HG02870 (cell line): Measurements from ENCODE around the gene TTF2.
A peak's percentile ranks its signal among the peaks of the same experiment; 100 is the strongest.
"Not testable (repeated sequence)": the region's sequence is repeated elsewhere in the genome, so short reads cannot be mapped to it uniquely, and the experiment has no call there.

Experiments used
- ATAC-seq: cut with Tn5 transposase; IDR thresholded peaks from one replicate; pipeline ENCODE4 v1.9.1; 2021; ENCODE audit warnings: mild to moderate bottlenecking, moderate library complexity; ENCODE audit not compliant: unreplicated experiment

TTF2 gene

DNA sequence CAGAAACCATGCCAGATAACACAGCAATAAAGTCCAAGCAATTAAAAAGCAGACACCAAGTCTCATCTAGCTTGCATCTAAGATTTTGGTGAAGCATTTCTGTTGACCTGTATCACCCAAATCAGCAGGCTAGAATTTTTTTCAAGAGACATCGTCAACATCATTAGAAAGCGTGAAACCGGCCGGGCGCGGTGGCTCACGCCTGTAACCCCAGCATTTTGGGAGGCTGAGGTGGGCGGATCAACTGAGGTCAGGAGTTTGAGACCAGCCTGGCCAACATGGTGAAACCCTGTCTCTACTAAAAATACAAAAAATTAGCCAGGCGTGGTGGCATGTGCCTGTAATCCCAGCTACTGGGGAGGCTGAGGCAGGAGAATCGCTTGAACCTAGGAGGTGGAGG lies 59.0 kb downstream of the TTF2 start:
- ATAC-seq = not testable (repeated sequence)

DNA sequence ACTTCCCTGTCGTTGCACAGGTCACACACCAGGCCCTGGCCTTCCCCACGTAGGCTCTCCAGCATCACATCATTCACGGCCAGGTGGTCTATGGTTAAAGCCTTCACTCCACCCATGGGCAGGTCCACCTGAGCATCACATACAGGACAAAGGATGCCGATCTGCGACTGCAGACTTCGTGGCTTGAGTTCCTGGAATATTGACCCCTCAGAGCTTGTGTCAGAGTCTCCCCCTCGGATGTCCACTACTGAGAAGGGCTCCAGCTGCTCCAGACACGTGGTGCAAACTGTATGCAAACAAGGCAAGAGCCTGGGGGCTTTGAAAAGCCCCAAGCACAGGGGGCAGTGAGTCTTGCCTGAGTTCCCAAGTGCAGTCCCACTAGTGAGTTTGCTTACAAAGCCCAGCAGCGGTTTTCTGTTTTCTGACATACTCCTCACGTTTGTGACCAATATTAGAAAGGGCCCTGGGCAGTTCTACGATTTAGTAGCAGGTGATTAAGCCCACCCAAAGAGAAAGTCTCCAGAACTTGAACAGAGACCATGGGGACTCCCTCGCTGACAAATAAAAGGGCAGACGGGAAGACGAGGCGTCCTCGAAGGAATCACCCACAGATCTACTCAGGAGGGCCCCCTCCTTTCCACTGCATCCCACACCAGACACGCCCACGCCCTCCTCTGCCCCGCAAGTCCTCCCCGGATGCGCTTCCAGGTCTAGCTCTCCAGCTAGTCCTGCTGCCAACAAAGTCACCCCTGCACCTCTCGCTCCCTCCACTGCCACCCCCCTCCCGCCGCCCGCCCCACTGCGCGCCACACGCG lies 60.9 kb downstream of the TTF2 start:
- no peak for ATAC-seq

DNA sequence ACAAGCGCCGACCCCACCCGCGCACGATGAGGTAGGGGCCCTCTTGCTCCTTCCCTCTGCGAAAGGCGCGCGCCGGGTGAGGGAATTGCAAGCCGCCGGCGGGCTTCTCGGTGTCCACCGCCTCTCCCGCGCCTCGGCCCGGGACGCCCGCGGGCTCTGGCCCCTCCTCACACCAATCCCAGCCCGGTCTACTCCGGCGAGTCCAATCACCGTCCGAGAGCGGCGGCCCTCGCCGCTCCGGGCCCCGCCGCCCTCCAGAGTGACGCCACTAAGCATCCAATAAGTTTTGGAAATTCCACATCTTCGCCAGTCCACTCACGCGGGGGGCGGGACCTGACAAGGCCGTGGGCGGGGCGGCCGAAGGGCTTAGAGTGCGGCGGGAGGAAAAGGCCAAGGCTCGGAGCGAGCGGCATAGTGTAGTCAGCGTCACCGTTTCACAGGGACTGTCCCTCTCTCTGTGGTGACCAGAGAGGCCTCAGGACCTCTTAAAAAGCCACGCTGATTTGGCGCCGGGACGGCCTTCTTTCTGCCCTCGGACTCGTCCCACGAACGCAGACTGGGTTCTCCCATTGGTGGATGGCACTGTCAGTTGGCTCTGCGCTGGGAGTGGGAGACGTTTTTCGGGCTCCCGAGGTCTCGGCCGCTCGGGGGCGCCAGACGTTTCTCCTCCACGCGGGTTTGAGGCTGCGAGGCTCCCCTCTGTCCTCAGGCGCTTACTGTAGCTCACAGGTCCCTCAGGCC lies 61.6 kb downstream of the TTF2 start, which contains the start of gene TRIM45:
Gene TRIM45, minus strand, starts transcription at position 161 of the 741 bp plus-strand sequence. CDS start 548 bp downstream, outside the sequence.
- ATAC-seq = peak; percentile 87

DNA sequence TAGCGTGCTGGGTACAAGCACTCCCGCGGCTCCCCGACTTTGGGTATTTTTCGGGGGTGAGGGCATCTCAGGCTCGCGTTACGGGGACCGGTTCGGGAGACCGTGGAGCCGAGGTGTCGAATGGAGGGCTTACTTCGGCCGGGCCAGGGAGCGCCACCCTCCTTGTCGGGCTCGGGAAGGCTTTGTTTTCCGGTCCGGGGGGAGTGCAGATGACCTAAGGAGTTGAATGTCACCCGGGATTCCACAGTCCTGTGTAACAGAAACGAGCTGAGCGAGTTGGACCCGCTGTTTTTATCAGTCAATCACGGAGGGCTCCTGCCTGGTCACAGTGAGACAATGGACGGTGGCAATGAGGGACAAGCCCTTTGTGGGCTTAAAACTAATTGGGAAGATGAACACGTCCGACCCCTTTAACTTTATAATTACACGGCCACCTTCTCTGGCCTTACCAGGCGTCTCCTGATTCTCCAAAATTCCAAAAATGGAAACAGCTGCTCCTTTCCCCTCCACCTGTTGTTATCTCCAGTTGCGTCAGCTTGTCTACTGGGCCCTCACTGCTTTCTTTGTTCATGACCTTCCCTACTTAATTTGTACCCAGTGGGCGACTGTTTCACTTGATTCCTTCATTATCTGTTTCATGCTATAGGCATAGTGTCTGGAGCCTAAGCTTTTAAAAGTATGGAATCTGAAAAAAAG lies 62.4 kb downstream of the TTF2 start:
- ATAC-seq = no peak

DNA sequence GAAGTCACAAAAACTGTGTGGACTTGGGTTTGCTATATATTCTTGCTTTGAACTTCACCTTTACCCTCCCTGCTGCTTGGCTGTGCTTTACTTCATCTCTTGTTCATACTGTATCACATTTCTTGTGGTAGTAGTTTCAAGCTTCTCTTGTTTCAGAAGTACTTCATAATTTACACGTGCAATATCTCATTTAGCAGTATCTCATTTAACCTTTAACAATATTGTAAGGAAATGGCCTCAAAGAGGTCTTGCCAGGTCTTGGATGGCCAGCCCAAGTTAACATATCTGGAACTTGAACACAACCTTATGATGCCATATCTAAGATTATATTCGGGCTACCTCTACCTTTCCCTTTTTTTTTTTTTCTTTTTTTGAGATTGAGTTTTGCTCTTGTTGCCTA lies 63.1 kb downstream of the TTF2 start:
- ATAC-seq = no peak

DNA sequence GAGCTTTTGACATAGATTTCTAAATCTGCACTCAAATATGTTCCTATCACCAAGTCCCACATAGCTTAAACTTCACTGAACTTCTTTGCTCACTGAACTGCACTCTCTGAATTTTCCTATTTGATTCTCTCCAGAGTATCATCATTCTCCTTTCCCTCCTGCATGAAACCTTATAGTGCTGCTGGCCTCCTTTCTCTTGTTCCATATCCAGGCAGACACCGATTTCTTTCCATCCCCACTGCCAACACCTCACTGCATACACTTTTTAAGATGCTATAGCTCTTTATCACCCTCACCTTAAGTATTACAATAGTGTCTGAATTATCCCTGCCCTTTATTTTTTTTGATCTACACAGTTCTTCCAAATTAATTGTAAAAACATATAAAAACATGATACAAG lies 64.5 kb downstream of the TTF2 start:
- ATAC-seq = no peak

DNA sequence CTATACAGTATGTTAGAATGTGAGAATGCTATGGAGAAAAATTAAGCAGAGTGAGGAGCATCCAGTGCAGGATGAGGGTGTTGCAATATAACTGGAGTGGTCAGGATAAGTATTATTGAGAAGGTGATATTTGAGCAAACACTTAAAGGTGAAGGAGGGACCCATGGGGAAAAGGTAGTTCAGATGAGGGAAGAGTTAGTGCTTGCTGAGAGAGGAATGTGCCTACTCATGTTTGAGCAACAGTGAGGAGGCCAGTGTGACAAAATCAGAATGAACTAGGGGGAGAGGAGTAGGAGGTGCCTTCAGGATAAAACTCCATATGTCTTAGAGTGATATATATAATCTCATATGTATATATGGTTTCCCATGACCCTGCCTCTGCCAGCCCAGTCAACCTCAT lies 67.7 kb downstream of the TTF2 start:
- no peak for ATAC-seq

DNA sequence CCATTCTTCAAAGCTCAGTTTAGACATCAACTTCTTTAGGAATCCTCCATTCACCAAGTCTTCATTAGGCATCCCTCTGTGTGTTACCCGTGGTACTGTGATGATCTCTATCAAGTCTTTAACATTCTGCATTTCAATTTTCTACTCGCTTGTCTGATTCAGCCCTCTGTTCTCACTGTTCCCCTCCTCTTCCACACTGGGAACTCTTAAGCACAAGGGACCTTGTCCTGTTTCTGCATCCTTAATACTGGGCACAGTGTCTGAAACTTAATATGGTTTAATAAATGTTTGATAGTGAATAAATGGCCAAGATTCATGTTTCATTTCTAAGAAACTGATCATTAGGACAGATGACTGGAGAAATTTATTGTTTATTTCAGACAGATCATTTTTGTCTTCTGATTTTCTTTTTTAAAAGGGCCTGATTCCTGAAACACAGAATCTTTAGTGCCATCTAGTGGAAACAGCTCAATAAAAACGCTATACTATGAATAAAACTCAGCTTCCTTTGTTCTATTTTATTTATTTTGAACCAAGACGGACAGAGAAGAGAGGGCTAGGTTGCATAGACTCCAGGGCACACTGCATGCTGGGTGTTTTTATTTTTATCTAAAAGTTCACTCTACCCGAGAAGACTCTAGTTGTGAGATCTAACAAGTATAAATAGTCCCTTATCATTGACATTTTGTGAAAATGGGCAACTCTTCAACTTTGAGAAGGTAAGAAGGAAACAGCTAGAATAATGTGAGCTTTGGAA lies 68.4 kb downstream of the TTF2 start:
- no peak for ATAC-seq

DNA sequence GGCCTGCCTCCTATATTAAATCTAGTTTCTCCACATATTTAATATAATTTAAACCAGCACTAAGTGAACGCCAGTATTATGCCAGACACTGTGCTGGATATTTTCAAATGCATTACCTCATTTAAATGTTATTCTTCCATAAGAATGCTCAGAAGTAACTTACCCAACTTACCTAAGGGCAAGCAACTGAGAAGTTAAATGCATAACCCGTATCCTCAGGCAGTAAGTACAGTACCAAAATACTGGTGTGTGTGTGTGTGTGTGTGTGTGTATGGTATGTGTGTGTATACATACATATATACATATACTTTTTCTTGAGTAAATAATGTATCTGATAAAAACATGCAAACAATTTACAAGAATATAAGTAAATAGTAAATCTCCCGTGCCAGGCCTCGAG lies 70.4 kb downstream of the TTF2 start:
- no peak for ATAC-seq

DNA sequence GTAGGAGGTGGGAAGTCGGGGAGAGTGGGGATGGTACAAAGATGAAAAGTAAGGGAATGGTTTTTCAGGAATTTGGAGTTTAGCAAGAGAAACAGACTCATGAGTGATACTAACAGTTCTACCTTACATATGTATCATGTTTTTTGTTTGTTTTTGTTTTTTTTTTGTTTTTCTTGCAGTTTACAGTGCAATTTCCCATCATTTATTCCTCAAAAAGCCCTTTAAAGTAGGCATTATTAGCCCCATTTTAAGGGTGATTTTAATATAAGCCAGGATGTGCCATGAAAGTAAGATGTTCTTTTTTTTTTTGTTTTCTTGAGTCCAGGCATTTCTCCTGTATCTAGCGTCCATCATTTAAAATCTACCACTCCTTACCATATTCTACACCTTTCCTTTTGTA lies 75.2 kb downstream of the TTF2 start:
- no peak for ATAC-seq

DNA sequence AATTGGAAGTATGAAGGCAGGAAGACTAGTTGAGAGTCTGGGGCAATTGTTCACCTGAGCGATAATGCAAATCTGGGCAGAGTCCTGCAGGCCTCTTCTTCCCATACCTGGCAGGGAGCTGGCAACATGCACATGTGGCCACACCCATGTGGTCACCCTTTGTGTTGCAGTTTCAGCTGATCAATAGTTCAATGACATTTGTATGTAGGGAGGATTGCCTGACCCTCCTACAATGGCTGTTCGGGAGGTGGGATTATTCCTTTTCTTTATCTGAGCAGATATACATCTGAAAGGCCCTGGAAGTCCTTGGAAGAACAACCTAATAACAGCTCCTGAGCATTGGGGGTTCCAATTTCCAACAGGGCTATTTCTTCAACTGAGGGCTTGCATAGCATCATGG lies 76.6 kb downstream of the TTF2 start:
- ATAC-seq = no peak

DNA sequence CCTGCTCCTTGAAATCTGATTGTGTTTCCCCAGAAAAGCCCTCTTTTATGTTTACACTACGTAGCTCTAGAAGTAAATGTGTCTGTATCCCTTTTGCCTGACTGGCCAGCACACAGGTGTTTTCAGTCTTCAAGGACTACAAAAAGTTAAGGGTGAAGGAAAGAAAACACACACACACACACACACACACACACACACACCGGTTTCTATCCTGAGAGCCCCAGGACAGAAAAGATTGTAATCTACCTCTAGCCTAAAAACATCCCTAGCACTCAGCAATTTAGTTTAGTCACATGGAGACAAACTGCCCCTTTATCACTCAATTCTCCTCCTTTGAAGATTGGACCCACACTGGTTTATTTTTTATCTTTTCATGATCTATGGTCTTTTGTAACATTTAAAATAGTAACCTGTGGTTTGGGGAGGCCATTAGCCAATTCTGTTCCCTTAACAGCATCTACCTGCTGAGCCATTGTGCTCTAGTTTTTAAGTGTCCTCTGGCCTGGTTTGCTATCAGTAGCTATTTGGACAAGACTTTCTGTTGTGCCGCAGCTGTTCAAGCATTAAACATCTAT lies 77.2 kb downstream of the TTF2 start:
- no peak for ATAC-seq

DNA sequence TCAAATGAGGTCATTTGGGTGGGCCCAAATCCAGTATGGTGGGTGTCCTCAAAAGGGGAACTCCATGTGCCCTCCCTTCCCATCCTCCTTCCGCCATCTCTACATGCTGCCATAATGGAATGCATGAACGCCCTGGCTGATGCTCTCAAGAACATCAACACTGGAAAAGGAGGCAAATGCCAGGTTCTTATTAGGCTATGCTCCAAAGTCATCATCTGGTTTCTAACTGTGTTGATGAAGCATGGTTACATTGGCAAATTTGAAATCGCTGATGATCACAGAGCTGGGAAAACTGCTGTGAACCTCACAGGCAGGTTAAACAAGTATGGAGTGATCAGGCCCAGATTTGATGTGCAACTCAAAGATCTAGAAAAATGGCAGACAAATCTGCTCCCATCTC lies 78.0 kb downstream of the TTF2 start:
- ATAC-seq = no peak

DNA sequence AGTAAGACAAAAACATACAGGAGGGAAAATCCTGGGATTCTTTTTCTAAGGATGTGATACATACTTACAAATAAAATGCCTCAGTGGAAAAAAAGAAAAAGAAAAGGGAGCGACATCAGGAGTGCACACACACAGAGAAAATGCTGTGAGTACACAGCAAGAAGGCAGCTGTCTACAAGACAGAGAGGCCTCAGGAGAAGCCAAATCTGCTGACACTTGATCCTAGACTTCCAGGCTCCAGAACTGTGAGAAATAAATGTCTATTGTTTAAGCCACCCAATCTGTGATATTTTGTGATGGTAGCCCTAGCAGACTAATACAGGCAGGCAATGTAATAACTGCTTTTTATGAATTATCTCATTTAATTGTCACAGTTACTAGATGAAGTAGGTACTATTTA lies 78.4 kb downstream of the TTF2 start:
- ATAC-seq = no peak

DNA sequence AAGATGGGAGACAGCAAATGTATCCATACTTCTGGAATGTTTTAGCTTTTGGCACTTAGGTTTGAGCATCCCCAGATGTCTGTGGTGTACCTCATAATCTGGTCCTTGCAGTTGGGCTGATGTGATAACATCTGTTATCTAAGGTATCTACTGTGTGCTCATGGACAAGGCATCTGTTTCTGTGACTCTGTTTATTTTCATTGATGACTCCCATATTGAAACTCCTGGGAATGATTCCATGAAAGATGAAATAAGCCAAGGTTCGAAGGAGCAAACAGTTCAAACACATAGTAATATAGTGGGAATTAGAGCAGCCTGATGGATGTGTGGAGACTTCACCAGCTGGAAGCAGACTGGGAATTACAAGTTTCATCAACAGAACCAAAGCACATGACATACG lies 82.1 kb downstream of the TTF2 start:
- ATAC-seq = no peak

DNA sequence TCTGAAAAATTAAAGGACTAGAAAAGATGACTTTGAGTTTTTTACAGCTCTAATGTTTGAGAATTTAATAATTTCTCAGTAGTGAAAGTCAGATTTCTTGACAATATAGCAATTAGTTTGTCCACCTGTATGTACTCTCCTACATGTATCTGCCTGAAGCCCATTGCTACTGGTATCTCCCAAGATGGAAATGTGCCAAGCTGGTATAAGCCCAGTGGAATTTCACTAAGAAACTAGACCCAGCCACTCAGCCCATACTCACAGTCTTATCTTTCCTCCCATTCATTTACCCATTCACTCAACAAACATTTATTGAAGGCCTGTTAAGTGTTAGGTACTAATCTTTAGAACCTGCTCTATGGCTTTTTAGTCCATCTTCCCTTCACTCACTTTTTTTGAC lies 83.0 kb downstream of the TTF2 start:
- no peak for ATAC-seq

DNA sequence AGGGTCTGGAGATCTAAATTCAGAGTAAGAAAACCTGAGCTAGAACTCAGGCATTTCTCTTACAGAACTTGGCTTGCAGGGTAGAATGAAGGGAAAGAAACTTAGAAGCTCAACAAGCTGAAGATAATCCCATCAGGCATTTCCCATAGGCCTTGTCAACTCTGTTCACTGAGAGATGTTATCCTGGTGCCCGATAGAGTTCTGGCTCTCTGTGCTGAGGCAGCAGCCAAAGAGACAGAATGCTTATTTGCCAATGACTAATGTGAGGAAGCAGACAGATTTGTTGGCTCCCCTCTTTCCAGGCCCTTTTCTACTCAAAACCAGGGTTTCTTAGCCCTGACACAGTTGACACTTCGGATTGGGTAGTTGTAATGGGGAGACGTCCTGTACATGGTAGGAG lies 83.7 kb downstream of the TTF2 start:
- no peak for ATAC-seq

DNA sequence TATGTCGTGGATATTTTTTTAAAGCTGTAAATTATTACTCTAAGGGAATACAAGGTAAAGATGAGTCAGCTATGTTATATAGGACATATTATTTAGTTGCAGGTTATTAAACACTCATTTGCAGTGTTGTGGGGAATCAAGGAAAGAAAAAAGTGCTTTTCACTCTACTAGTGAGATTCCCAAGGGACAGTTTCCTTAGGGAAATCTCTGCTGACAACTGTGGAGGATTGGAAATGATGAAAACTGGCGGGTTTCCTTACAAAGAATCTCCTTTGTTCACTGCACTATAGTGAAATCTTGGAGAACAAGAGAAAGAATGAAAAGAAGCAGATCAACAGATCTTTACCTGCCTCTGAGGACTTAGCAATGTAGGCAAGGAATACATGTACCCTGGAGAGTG lies 85.9 kb downstream of the TTF2 start:
- no peak for ATAC-seq

DNA sequence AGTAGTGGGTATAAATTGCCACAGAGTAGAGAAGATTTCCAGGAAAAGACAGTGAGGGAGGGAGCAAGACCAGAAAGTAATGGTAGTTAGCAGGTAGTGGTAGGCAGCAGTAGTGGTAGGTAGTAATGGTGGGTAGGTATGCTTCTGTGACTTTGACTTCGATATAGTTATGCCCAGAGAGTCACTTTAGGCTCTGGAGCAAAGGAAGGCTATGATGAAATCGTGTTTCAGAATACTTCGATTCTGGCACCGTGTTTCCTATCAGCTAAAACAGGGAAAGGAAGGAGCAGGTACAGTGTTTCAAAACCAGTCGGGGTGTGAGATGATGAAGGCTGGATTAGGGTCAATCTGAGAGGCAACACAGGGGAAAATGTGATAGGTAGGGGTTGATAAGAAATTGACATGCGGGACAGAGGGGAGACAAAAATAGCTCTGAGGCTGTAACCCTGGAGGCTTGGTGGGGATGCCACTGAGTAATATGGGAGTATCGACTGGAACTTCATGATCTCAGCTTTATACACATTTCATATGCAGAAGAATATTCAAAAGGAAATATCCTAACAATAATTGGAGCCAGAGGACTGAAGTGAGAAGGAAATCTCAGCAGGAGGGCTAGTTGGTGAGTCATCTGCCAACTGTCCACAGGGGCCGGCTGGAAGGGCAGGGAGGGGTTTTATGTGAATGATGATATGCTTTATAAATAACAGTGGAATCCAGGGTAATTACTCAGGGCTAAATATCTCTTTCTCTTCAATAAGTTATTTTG lies 86.6 kb downstream of the TTF2 start:
- ATAC-seq = no peak

DNA sequence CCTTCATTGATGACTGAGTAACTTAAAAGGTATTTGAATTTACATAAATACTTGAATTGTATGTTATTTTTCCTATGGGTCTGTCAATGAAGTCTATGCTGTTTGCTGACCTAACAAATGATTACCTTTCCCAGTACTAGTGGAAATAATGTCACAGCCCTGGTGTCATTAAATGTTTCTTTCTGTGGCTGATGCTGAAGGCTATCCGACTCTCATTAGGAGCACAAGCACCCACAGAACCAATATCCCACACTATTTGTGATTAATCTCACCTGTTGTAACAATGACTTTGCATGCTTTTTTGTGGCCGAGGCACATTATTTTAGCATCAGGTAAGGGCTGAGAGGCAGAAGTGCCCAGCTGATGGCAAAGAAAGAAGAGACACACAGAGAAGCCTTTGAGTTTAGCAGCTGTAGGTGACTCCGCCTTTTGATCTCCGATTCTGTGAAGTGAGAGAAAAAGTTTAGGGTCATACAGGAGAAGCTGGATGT lies 87.3 kb downstream of the TTF2 start:
- no peak for ATAC-seq
